GM08714 (cell line): Measurements from ENCODE around the gene C11orf97.
"Not testable (repeated sequence)": the region's sequence is repeated elsewhere in the genome, so short reads cannot be mapped to it uniquely, and the experiment has no call there.

ENCODE experiments used
- H3K4me3 ChIP-seq: fragments of 200-500 bp; sonication (Bioruptor generic); 2 replicates; pipeline ENCODE4 v1.5.1; 2014; ENCODE audit warnings: mild to moderate bottlenecking, low read length, inconsistent platforms
- ZNF274 ChIP-seq: IDR thresholded peaks from 2 replicates; pipeline ENCODE4 v1.6.1; 2012; ENCODE audit warnings: mild to moderate bottlenecking, low read depth, low read length

Gene C11orf97

DNA sequence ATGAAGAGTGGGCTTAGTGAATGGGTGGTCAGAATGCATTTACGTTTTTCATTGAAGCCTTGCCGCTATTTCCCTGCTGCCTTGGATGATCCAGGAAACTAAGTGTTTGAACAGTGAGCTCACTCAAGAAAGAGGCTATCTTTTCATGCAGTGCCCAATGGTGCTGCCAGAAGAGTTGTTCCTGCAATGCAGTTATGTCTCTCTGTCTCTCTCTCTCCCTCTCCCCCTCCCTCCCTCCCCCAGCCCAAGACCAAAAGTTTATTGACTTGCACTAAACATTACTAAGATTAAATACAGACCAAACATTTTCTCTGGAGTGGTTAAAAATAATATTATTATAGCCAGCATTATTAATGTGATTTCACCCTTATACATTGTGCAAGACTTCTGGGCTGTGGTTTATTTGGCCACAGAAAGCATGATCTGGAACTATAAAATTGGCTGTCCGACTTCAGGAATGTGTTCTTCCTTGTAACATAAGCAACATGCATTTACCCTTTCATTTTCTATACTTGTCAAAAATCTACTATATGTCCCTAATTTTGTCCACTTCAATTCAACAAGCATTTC lies 24.9 kb downstream of the C11orf97 start:
- no peak overlapping the region for H3K4me3 ChIP-seq

DNA sequence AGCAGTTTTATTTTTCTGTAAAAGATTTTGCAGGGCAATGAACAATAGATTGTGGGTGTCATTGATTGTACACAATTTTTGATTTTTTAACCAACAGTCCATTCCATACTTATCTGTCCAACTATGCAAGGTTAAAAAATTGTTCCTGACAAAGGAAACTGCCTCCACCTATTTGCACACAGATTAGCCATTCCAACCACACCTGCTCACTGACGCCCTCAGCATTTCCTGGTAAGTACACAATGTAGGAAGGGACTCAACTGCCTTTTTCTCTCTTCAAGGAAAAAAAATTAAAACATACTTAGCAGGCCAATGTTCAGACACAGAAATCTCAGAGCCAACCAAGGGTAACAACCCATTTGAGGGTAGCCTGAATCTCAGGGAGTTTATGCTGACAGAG lies 27.2 kb downstream of the C11orf97 start:
- TF ChIP-seq ZNF274 = no peak
- no peak overlapping the region for H3K4me3 ChIP-seq

More for the DNA sequence above, 24.9 kb downstream of the C11orf97 start:
- TF ChIP-seq ZNF274 = no peak

DNA sequence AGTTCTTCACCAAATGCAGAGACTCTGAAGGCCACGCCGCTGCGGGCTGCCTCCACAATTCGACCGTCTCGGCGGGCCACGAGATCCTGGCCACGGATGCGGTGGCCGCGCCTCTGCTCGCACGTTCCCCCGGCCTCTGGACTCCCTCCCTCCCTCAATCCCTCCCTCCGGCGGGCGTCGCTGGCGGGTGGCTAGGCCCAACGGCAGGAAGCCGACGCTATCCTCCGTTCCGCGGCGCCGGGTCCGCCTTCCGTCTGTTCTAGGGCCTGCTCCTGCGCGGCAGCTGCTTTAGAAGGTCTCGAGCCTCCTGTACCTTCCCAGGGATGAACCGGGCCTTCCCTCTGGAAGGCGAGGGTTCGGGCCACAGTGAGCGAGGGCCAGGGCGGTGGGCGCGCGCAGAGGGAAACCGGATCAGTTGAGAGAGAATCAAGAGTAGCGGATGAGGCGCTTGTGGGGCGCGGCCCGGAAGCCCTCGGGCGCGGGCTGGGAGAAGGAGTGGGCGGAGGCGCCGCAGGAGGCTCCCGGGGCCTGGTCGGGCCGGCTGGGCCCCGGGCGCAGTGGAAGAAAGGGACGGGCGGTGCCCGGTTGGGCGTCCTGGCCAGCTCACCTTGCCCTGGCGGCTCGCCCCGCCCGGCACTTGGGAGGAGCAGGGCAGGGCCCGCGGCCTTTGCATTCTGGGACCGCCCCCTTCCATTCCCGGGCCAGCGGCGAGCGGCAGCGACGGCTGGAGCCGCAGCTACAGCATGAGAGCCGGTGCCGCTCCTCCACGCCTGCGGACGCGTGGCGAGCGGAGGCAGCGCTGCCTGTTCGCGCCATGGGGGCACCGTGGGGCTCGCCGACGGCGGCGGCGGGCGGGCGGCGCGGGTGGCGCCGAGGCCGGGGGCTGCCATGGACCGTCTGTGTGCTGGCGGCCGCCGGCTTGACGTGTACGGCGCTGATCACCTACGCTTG lies 31.7 kb downstream of the C11orf97 start, which contains the start of gene FUT4:
TSS of gene FUT4 (plus strand) at position 227 of the 951 bp plus-strand sequence. CDS start at position 440, 213 bp downstream.
- no peak for TF ChIP-seq ZNF274

DNA sequence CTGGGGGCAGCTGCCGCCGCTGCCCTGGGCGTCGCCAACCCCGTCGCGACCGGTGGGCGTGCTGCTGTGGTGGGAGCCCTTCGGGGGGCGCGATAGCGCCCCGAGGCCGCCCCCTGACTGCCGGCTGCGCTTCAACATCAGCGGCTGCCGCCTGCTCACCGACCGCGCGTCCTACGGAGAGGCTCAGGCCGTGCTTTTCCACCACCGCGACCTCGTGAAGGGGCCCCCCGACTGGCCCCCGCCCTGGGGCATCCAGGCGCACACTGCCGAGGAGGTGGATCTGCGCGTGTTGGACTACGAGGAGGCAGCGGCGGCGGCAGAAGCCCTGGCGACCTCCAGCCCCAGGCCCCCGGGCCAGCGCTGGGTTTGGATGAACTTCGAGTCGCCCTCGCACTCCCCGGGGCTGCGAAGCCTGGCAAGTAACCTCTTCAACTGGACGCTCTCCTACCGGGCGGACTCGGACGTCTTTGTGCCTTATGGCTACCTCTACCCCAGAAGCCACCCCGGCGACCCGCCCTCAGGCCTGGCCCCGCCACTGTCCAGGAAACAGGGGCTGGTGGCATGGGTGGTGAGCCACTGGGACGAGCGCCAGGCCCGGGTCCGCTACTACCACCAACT lies 32.5 kb downstream of the C11orf97 start:
- no peak for TF ChIP-seq ZNF274

More for the DNA sequence above, 31.7 kb downstream of the C11orf97 start, which contains the start of gene FUT4:
- peak within 1 kb of the TSS; percentile 76; the same call in 1 of the 2 replicates for H3K4me3 ChIP-seq

DNA sequence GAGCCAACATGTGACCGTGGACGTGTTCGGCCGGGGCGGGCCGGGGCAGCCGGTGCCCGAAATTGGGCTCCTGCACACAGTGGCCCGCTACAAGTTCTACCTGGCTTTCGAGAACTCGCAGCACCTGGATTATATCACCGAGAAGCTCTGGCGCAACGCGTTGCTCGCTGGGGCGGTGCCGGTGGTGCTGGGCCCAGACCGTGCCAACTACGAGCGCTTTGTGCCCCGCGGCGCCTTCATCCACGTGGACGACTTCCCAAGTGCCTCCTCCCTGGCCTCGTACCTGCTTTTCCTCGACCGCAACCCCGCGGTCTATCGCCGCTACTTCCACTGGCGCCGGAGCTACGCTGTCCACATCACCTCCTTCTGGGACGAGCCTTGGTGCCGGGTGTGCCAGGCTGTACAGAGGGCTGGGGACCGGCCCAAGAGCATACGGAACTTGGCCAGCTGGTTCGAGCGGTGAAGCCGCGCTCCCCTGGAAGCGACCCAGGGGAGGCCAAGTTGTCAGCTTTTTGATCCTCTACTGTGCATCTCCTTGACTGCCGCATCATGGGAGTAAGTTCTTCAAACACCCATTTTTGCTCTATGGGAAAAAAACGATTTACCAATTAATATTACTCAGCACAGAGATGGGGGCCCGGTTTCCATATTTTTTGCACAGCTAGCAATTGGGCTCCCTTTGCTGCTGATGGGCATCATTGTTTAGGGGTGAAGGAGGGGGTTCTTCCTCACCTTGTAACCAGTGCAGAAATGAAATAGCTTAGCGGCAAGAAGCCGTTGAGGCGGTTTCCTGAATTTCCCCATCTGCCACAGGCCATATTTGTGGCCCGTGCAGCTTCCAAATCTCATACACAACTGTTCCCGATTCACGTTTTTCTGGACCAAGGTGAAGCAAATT lies 33.3 kb downstream of the C11orf97 start:
- TF ChIP-seq ZNF274 = no peak
- peak overlapping the region; percentile 76; the same call in 1 of the 2 replicates for H3K4me3 ChIP-seq

More for the DNA sequence above, 32.5 kb downstream of the C11orf97 start:
- peak overlapping the region; percentile 76; the same call in 1 of the 2 replicates for H3K4me3 ChIP-seq

DNA sequence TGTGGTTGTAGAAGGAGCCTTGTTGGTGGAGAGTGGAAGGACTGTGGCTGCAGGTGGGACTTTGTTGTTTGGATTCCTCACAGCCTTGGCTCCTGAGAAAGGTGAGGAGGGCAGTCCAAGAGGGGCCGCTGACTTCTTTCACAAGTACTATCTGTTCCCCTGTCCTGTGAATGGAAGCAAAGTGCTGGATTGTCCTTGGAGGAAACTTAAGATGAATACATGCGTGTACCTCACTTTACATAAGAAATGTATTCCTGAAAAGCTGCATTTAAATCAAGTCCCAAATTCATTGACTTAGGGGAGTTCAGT lies 33.9 kb downstream of the C11orf97 start:
- H3K4me3 ChIP-seq = peak overlapping the region; percentile 76; the same call in 1 of the 2 replicates

DNA sequence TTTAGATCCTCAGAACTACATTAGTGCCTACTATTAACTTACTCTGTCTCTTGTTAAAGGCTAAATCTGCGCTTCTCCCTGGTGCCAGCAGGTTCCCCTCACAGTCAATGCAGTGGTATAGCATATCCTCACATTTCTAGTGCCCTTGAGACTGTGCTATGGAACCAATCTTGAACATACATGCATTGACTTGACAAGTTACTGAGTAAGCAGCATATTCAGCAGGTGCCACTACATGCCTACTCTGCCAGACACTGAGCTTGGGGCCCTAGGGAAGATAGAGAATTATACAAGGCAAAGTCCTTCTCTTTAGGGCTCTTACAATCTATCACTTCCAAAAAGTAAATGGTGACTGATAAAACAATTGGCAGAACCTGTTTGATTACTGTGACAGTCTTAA lies 34.6 kb downstream of the C11orf97 start:
- TF ChIP-seq ZNF274 = no peak
- peak overlapping the region; percentile 26 for H3K4me3 ChIP-seq

More for the DNA sequence above, 33.9 kb downstream of the C11orf97 start:
- TF ChIP-seq ZNF274 = no peak

DNA sequence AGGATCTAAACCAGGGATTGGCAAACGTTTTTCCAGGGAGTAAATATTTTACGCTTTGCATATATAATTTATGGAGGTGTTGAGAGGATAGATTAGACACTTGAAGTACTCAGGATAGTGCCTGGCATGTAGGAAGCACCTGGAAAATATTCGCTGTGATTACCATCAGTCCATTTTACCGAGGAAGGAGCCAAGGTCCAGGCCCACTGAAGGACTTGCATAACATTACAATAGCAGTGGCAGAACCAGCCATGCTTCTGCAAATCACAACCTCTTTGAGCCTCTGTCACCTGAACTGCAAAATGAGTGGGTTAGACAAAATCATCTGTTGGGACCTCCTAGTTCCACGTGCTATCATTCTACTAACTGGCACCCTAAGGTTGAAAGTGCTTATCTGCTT lies 36.9 kb downstream of the C11orf97 start:
- TF ChIP-seq ZNF274 = no peak
- no peak overlapping the region for H3K4me3 ChIP-seq

DNA sequence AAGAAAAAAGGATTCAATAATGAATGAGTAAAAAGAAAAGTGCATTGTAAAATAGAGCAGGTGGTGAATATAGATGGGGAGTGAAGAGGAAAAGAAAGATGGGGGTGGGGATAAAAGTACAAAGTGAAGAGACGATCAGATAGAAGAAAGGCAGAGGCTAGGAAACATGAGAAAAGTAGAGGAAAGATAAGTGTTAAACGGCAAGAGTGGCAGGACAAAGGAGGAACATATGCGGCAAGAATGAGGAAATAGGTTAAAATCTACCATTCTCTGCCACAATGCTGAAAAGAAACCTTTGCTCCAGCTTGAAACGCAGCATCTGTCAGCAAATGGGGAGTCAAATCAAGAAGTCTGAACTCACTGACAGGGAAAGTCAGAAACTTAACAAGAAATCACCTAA lies 38.3 kb downstream of the C11orf97 start:
- TF ChIP-seq ZNF274 = no peak
- no peak overlapping the region for H3K4me3 ChIP-seq

DNA sequence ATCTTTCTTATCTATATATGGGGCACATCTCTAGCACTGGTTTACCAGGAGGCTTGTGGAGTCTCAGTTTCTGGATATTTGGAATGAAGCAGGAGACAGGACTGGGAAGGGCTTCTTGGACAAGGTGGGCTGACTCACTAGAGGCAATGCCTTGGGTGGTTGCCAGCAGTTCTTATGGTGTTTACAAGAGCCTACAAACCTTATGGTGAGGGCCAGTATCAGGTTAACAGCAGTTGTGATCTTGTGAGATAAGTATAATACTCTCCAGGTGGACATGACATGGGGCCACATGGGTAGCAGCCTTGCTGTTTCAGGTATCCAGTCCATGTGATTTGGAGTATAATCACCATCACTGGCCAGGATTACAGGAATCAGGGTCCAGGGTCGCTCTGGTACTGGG lies 41.7 kb downstream of the C11orf97 start:
- no peak for TF ChIP-seq ZNF274
- no peak overlapping the region for H3K4me3 ChIP-seq

DNA sequence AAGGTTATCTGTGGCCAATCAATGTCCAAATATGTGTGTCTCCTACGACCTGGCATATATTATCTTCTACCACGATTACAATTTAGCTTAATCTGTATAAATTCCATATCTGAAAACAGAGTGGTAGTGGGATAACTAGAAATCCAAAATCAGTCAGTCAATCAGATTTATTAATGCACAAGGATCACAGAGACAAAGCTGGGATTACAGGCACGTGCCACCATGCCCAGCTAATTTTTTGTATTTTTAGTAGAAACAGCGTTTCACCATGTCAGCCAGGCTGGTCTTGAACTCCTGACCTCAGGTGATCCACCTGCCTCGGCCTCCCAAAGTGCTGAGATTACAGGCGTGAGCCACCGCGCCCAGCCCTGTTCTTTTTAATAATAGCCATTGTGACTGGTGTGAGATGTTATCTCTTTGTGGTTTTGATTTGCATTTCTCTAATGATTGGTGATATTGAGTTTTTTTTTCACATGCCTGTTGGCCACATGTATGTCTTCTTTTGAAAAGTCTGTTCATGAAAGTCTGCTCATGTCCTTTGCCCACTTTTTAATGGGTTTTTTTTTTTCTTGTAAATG lies 43.6 kb downstream of the C11orf97 start:
- not testable (repeated sequence) for H3K4me3 ChIP-seq

DNA sequence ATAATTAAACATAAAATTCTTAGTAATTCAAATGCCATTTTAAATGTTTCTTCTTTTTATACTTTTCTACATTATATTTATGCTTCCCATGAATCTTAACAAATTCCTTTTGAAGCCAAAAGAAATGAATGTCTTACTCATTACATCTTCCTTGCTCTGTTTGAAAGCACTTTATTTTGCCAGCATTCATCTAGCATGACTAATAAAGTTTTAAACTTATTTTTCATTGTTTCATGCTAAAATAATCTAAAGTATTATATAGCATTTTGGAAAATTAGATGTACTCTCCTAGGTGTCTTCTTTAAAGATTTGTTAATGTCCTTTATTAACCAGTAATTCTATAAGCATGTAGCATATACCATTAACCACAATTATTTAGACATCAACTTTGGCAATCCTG lies 45.2 kb downstream of the C11orf97 start:
- TF ChIP-seq ZNF274 = no peak
- no peak overlapping the region for H3K4me3 ChIP-seq

DNA sequence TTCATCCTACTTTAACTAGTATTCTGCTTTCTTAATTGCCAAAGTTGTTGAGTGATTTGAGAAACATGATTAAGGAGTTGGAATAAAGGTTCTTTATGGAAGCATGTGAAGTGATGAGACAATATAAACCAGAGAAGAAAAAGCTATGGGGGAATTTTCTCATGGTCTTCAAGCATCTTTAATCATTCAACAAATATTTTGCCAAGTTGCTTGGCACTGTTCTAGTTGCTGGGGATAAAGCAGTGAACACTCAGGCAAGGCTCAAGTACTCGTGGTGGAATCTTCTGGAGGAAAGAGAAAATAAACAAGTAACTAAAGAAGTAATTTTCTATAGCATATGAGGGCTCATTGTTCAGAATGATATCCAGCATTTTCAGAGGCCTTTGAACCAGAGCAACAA lies 45.7 kb downstream of the C11orf97 start:
- H3K4me3 ChIP-seq = no peak overlapping the region
- no peak for TF ChIP-seq ZNF274
